Esophagus squamous epithelium (tissue), 4 donors: ENCODE data around the gene PPP2R5E.

Experiments used
- CTCF ChIP-seq, 6 experiments: fragments of 450-650 bp in 4 of 6; fragments of 200-600 bp in 2 of 6; sonication (generic) in 2 of 6; IDR thresholded peaks; one replicate each; pipeline ENCODE4 v1.5.1; 2016 to 2019; ENCODE audit warnings: antibody characterized with exemption in 6 of 6, mild to moderate bottlenecking in 4 of 6, moderate library complexity in 4 of 6
- POLR2A ChIP-seq, 4 donors: fragments of 450-650 bp; IDR thresholded peaks; one replicate each; pipeline ENCODE4 v1.6.1; 2017; ENCODE audit warnings: antibody characterized with exemption in 4 of 4, mild to moderate bottlenecking in 4 of 4, moderate library complexity in 3 of 4

- TF ChIP-seq CTCF (IDR thresholded peaks at IDR 0.05) (no peak), POLR2A (IDR thresholded peaks at IDR 0.05) (no peak)
These were observed 739 bp upstream of the PPP2R5E start for GRCh38 chr14:63543826-63544406.
